A549 treated with GW870086 at 1 μM for 4 hours (cell line): Measurements from ENCODE around the gene TRNAU1AP. TPM values are rescaled to one million over a fixed set of nuclear protein-coding genes. Genes with fewer than 3 reads are reported as not detected.

Source experiments
- total RNA-seq: library from RNA; stranded (reverse); fragments of 200-300 nt; extraction: Qiagen RNA extraction; gene quantifications from 5 replicates; pipeline ENCODE4 v1.2.3, GENCODE V29; 2022; ENCODE audit warnings: low read depth

Gene TRNAU1AP
- 17.9 to 28.0 TPM (median 25.8 TPM) in 5 replicates for total RNA-seq

DNA sequence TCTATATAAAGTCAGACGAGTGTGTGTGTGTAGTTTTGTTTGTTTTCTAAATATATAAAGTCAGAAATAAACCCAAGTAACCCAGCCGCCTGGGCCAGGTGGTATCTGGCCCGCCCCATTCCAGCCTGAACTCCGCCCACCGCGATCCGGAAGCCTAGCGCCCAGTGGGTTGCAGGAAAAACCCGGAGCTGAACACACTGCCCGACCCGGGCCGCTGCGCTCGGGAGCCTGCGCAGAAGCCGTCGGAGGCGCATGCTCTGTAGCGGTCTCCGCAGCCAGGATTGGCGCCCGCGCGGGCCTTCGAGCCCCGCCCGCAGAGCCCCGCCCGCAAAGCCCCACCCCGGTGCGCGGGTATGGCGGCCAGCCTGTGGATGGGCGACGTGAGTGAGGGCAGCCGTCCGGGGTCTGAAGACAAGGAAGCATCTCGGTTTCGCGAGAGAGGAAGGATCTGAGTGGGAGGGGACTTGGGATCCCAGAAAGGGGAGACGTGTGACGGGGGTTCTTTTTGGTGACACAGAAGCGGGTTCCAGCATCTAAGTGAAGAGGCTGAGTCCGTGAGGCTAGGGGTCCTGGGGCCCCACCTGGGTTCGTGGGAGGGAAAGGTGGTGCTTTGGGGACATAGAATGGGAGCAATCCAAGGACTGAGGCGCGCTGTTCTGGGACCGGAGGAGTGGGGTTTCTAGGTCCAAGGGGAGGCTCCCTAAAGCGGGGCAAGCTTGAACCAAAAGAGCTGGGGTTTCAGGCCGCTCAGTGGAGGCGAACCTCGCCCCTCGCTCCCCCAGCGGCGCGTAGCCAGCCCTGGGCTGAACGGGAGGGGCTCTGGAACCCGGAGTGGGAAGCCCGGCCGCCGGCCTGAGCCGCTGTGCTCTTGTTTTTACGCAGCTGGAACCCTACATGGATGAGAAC, at the start of gene TRNAU1AP:
TSS of gene TRNAU1AP (plus strand) at position 328 of the 906 bp plus-strand sequence. CDS start at position 354, 26 bp downstream.

GRCh38 chr1:28505406-28506187, 47.3 kb upstream of the TRNAU1AP start, which contains the start of gene RCC1:
TSS of gene RCC1 (plus strand) at chr1:28506043. CDS start at chr1:28529867, 23,824 bp downstream.

GRCh38 chr1:28591708-28592320, 38.9 kb downstream of the TRNAU1AP start, which contains the start of gene RAB42:
TSS of gene RAB42 (plus strand) at chr1:28592265. CDS start at chr1:28592512, 247 bp downstream.

Other genes with a start within 250 kb of the TRNAU1AP start
- gene MED18, start 224.0 kb upstream of the TRNAU1AP start, total RNA-seq = 14.2 to 17.8 TPM (median 16.7 TPM) in 5 replicates
- gene PHACTR4, start 183.3 kb upstream of the TRNAU1AP start, total RNA-seq = 22.7 to 26.0 TPM (median 23.4 TPM) in 5 replicates
- 72.0 to 85.1 TPM (median 73.3 TPM) in 5 replicates for gene RCC1, start 47.0 kb upstream of the TRNAU1AP start, total RNA-seq
- 2.7 to 4.0 TPM (median 3.2 TPM) in 5 replicates for gene RAB42, start 39.2 kb downstream of the TRNAU1AP start, total RNA-seq
- 11.4 to 14.7 TPM (median 13.1 TPM) in 5 replicates for gene TAF12, start 90.0 kb downstream of the TRNAU1AP start, total RNA-seq
- not detected in 5 replicates for gene RNU11, start 95.5 kb downstream of the TRNAU1AP start, total RNA-seq
- gene GMEB1, start 115.7 kb downstream of the TRNAU1AP start, total RNA-seq = 5.8 to 6.6 TPM (median 6.1 TPM) in 5 replicates
- gene YTHDF2, start 183.9 kb downstream of the TRNAU1AP start, total RNA-seq = 54.7 to 56.9 TPM (median 55.5 TPM) in 5 replicates